ENCODE measurements around the gene SEC24B. TPM values are rescaled to one million over a fixed set of nuclear protein-coding genes. Genes with fewer than 3 reads are reported as not detected.
A peak's percentile ranks its signal among the peaks of the same experiment; 100 is the strongest.
"Not testable (repeated sequence)": the region's sequence is repeated elsewhere in the genome, so short reads cannot be mapped to it uniquely, and the experiment has no call there.

The SEC24B gene
- total and polyA plus RNA-seq, 4 experiments from 2014 or later, result 12.1 to 37.7 (median 32.4) TPM

- peaks cover 25 to 26% of the 10 kb centered on the region in 2 donors for H3K36me3 Mint-ChIP-seq
- H3K36me3 ChIP-seq (ENCODE audit: insufficient read depth, low read length); CTCF ChIA-PET (ENCODE audit: partially characterized antibody); H3K4me3 ChIP-seq (ENCODE audit: low read length in 2 of 2); H3K27ac ChIP-seq (ENCODE audit: low read depth, low read length); H3K4me3 Mint-ChIP-seq; POLR2A ChIA-PET (ENCODE audit: partially characterized antibody); H3K27me3 Mint-ChIP-seq; intact Hi-C loops (cut with micrococcal nuclease); H3K27me3 ChIP-seq (ENCODE audit: insufficient read depth, low read length); H3K9me3 ChIP-seq (ENCODE audit: control insufficient read depth in 1 of 2, low read length in 2 of 2); DNase-seq; H3K27ac Mint-ChIP-seq: not testable (repeated sequence)
- H3K9me3 Mint-ChIP-seq, result peaks cover 0 to 15% (median 0%) of the 10 kb centered on the region in 8 donors
- peaks cover 30% of the 10 kb centered on the region for H3K4me1 ChIP-seq (ENCODE audit: insufficient read depth, low read length)
- peaks cover 46 to 76% (median 57%) of the 10 kb centered on the region in 4 donors for H3K4me1 Mint-ChIP-seq
Measured at GRCh38 chr4:109579997-109580396, 146.4 kb downstream of the SEC24B start.

GRCh38 chr4:109588176-109588575 lies 154.6 kb downstream of the SEC24B start:
- Histone ChIP-seq H3K4me3 (ENCODE audit: low read length in 2 of 2) (no peak overlapping the region), H3K27ac (ENCODE audit: low read depth, low read length) (no peak overlapping the region), H3K36me3 (ENCODE audit: insufficient read depth, low read length) (no peaks in the 10 kb centered on the region), H3K27me3 (ENCODE audit: insufficient read depth, low read length) (no peaks in the 10 kb centered on the region), H3K9me3 (ENCODE audit: control insufficient read depth in 1 of 2, low read length in 2 of 2) (no peaks in the 10 kb centered on the region), H3K4me1 (ENCODE audit: insufficient read depth, low read length) (peaks cover 56% of the 10 kb centered on the region)
- peaks cover 61 to 90% (median 74%) of the 10 kb centered on the region in 4 donors for H3K4me1 Mint-ChIP-seq
- peaks cover 11 to 12% of the 10 kb centered on the region in 2 donors for H3K36me3 Mint-ChIP-seq
- intact Hi-C loops (cut with micrococcal nuclease), result no loop called here
- DNase-seq, result no peak
- POLR2A ChIA-PET (ENCODE audit: partially characterized antibody), result interaction anchor here (1.3 to 1.6 kb wide), 2 partner anchors 11 to 58 kb away, joined by 3 to 5 read pairs; no protein-coding TSS in a partner anchor
- CTCF ChIA-PET (ENCODE audit: partially characterized antibody), result interaction anchor here (1.1 kb wide), 1 partner anchor 65 kb away, joined by 4 read pairs; no protein-coding TSS in a partner anchor
- H3K27me3 Mint-ChIP-seq, result no peaks in the 10 kb centered on the region
- peak overlapping the region in 6 of 7 donors; percentile 19 to 86 (median 76) for H3K27ac Mint-ChIP-seq
- peaks cover 0 to 3% (median 0%) of the 10 kb centered on the region in 8 donors for H3K9me3 Mint-ChIP-seq
- peak overlapping the region in 6 of 8 donors; percentile 9 to 71 (median 52) for H3K4me3 Mint-ChIP-seq

GRCh38 chr4:109589119-109589518 lies 155.5 kb downstream of the SEC24B start:
- DNase-seq, result no peak
- H3K36me3 ChIP-seq (ENCODE audit: insufficient read depth, low read length), result no peaks in the 10 kb centered on the region
- no peak overlapping the region for H3K27ac ChIP-seq (ENCODE audit: low read depth, low read length)
- ChIA-PET CTCF (ENCODE audit: partially characterized antibody) (interaction anchor here (1.4 kb wide), 1 partner anchor 14 kb away, joined by 3 read pairs; no protein-coding TSS in a partner anchor), POLR2A (ENCODE audit: partially characterized antibody) (interaction anchor here (1.3 to 1.6 kb wide), 2 partner anchors 10 to 57 kb away, joined by 3 to 5 read pairs; no protein-coding TSS in a partner anchor)
- Mint-ChIP-seq H3K4me3 (peak overlapping the region in 5 of 8 donors; percentile 7 to 62 (median 27)), H3K27me3 (no peaks in the 10 kb centered on the region), H3K36me3 (peaks cover 6 to 7% of the 10 kb centered on the region in 2 donors), H3K4me1 (peaks cover 54 to 85% (median 70%) of the 10 kb centered on the region in 4 donors), H3K27ac (peak overlapping the region in 6 of 7 donors; percentile 42 to 83 (median 72)), H3K9me3 (no peaks in the 10 kb centered on the region)
- H3K27me3 ChIP-seq (ENCODE audit: insufficient read depth, low read length), result no peaks in the 10 kb centered on the region
- peaks cover 53% of the 10 kb centered on the region for H3K4me1 ChIP-seq (ENCODE audit: insufficient read depth, low read length)
- no peak overlapping the region for H3K4me3 ChIP-seq (ENCODE audit: low read length in 2 of 2)
- intact Hi-C loops (cut with micrococcal nuclease), result no loop called here
- H3K9me3 ChIP-seq (ENCODE audit: control insufficient read depth in 1 of 2, low read length in 2 of 2), result no peaks in the 10 kb centered on the region

GRCh38 chr4:109589605-109590004 lies 156.0 kb downstream of the SEC24B start:
- peaks cover 53% of the 10 kb centered on the region for H3K4me1 ChIP-seq (ENCODE audit: insufficient read depth, low read length)
- no peaks in the 10 kb centered on the region for H3K27me3 ChIP-seq (ENCODE audit: insufficient read depth, low read length)
- H3K36me3 ChIP-seq (ENCODE audit: insufficient read depth, low read length), result no peaks in the 10 kb centered on the region
- intact Hi-C loops (cut with micrococcal nuclease), result no loop called here
- no peak overlapping the region for H3K4me3 ChIP-seq (ENCODE audit: low read length in 2 of 2)
- Mint-ChIP-seq H3K27ac (peak overlapping the region; percentile 34 to 83 (median 68)), H3K27me3 (no peaks in the 10 kb centered on the region), H3K4me1 (peaks cover 49 to 84% (median 67%) of the 10 kb centered on the region in 4 donors), H3K4me3 (peak overlapping the region in 4 of 8 donors; percentile 3 to 52 (median 34)), H3K36me3 (peaks cover 6 to 7% of the 10 kb centered on the region in 2 donors), H3K9me3 (no peaks in the 10 kb centered on the region)
- ChIA-PET POLR2A (ENCODE audit: partially characterized antibody) (no interaction called here), CTCF (ENCODE audit: partially characterized antibody) (interaction anchor here (1.0 to 1.4 kb wide), 3 partner anchors 12 to 215 kb away, joined by 3 read pairs; no protein-coding TSS in a partner anchor)
- no peak for DNase-seq
- H3K9me3 ChIP-seq (ENCODE audit: control insufficient read depth in 1 of 2, low read length in 2 of 2), result no peaks in the 10 kb centered on the region
- H3K27ac ChIP-seq (ENCODE audit: low read depth, low read length), result no peak overlapping the region

Small RNA genes lying within 50 kb of the gene (microRNA-seq; reads per million reads assigned to microRNA genes)
- 34.7 reads per million, percentile 57 among the genes with 10 or more reads in this experiment for gene MIR576 (ENCODE audit: borderline microRNAs expressed, borderline number of aligned reads, borderline replicate concordance)

Other genes with a start within 250 kb of the SEC24B start
- under 1 TPM; 0.06 to 0.44 TPM for gene COL25A1, start 131.2 kb upstream of the SEC24B start, total RNA-seq
- gene COL25A1, start 131.2 kb upstream of the SEC24B start, polyA plus RNA-seq, result under 1 TPM in 1 of 2 donors, not detected in 1; 0.55 TPM
- gene MCUB, start 126.4 kb downstream of the SEC24B start, total RNA-seq, result 100 to 1,000 TPM; 142 to 146 TPM
- gene MCUB, start 126.4 kb downstream of the SEC24B start, polyA plus RNA-seq, result 100 to 1,000 TPM; 174 to 299 TPM